ENCODE data around the gene EXOSC1. TPM values are rescaled to one million over a fixed set of nuclear protein-coding genes. Genes with fewer than 3 reads are reported as not detected.
A peak's percentile ranks its signal among the peaks of the same experiment; 100 is the strongest.

The EXOSC1 gene
- total and polyA plus RNA-seq, 4 experiments from 2014 or later = 60.6 to 93.7 (median 78.0) TPM

DNA sequence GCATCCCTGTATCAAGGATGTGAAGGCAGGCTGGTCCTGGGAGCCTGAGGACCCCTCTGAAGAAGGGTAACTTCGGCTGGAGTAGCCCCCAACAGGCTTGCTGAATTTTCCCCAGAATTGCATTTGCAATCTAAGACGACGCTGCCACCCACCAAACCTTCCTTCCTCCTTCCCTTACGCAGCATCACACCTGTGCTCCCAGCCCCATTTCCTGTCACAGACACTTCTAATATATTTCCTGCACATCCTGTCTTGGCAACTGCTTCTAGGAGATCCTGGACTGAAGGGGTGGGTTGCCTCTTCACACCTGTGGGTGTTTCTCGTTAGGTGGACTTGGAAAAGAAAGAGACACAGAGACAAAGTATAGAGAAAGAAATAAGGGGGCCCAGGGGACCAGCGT lies 29.2 kb downstream of the EXOSC1 start:
- no peaks in the 10 kb centered on the region for H3K9me3 Mint-ChIP-seq
- no peaks in the 10 kb centered on the region for H3K27me3 ChIP-seq (ENCODE audit: insufficient read depth, low read length)
- DNase-seq = no peak
- H3K27ac ChIP-seq (ENCODE audit: low read depth, low read length) = no peak overlapping the region
- CTCF ChIA-PET (ENCODE audit: partially characterized antibody) = no interaction called here
- POLR2A ChIA-PET (ENCODE audit: partially characterized antibody) = no interaction called here
- H3K36me3 Mint-ChIP-seq = peaks cover 0 to 1% of the 10 kb centered on the region in 2 donors
- intact Hi-C loops (cut with micrococcal nuclease) = no loop called here
- H3K9me3 ChIP-seq (ENCODE audit: control insufficient read depth in 1 of 2, low read length in 2 of 2) = no peaks in the 10 kb centered on the region
- H3K27ac Mint-ChIP-seq = peak overlapping the region; percentile 52 to 93 (median 85)
- H3K27me3 Mint-ChIP-seq = no peaks in the 10 kb centered on the region
- H3K4me3 Mint-ChIP-seq = peak overlapping the region in 4 of 8 donors; percentile 48 to 73 (median 67)
- H3K36me3 ChIP-seq (ENCODE audit: insufficient read depth, low read length) = no peaks in the 10 kb centered on the region
- H3K4me1 ChIP-seq (ENCODE audit: insufficient read depth, low read length) = peaks cover 55% of the 10 kb centered on the region
- H3K4me3 ChIP-seq (ENCODE audit: low read length in 2 of 2) = no peak overlapping the region
- H3K4me1 Mint-ChIP-seq = peaks cover 28 to 62% (median 45%) of the 10 kb centered on the region in 4 donors

DNA sequence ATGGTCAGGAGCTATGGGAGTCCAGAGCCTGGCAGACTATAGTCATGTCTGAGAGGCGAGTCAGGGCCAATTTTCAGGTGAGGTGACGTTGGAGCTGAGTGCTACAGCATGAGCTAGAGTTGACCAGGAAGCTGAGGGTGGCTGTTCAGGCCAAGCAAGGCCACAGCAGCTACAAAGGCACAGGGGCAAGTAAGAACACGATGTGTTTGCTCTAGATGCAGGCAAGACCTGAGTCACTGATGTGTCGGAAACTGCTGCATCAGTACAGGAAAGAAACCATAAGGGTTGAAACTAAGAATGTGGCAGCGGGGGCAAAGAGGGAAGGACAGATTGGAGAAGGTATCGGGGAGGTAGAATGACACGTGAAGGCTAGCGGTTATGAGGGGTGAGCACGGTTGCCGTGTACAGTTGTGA lies 32.9 kb downstream of the EXOSC1 start:
- POLR2A ChIA-PET (ENCODE audit: partially characterized antibody) = interaction anchor here (1.1 to 3.4 kb wide), 5 partner anchors 8 to 94 kb away, joined by 4 to 11 read pairs (median 9); partner anchors contain the start of genes FRAT1 and RRP12
- Histone ChIP-seq H3K4me1 (ENCODE audit: insufficient read depth, low read length) (peaks cover 38% of the 10 kb centered on the region), H3K27me3 (ENCODE audit: insufficient read depth, low read length) (no peaks in the 10 kb centered on the region), H3K27ac (ENCODE audit: low read depth, low read length) (no peak overlapping the region), H3K4me3 (ENCODE audit: low read length in 2 of 2) (no peak overlapping the region), H3K9me3 (ENCODE audit: control insufficient read depth in 1 of 2, low read length in 2 of 2) (no peaks in the 10 kb centered on the region), H3K36me3 (ENCODE audit: insufficient read depth, low read length) (no peaks in the 10 kb centered on the region)
- intact Hi-C loops (cut with micrococcal nuclease) = no loop called here
- H3K27ac Mint-ChIP-seq = peak overlapping the region; percentile 34 to 91 (median 79)
- H3K4me1 Mint-ChIP-seq = peaks cover 20 to 43% (median 31%) of the 10 kb centered on the region in 4 donors
- no peaks in the 10 kb centered on the region for H3K27me3 Mint-ChIP-seq
- no peaks in the 10 kb centered on the region for H3K9me3 Mint-ChIP-seq
- peak overlapping the region in 4 of 8 donors; percentile 2 to 60 (median 23) for H3K4me3 Mint-ChIP-seq
- H3K36me3 Mint-ChIP-seq = peaks cover 0 to 1% of the 10 kb centered on the region in 2 donors
- CTCF ChIA-PET (ENCODE audit: partially characterized antibody) = interaction anchor here (1.6 to 11.1 kb wide), 4 partner anchors 8 to 141 kb away, joined by 3 to 98 read pairs (median 58); partner anchors contain the start of gene RRP12
- DNase-seq = no peak

DNA sequence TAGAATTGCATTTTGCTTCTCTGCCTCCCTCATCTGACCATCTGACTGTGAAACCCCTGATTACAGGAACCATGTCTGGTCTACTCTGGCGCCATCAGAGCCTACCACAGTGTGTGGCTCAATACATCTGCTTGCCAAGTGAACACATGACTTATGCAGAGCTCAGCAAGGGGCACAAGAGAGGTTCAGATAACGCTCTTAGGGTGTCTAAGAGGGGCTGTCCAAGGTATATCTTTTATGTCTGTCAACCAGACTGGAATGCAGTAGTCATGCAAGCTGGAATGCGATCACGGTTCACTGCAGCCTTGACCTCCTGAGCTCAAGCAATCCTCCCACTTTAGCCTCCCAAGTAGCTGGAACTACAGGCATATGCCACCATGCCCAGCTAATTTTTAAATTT lies 34.4 kb downstream of the EXOSC1 start:
- CTCF ChIA-PET (ENCODE audit: partially characterized antibody) = interaction anchor here (4.5 to 11.1 kb wide), 3 partner anchors 8 to 143 kb away, joined by 40 to 98 read pairs (median 75); partner anchors contain the start of gene RRP12
- Histone ChIP-seq H3K4me3 (ENCODE audit: low read length in 2 of 2) (no peak overlapping the region), H3K4me1 (ENCODE audit: insufficient read depth, low read length) (peaks cover 35% of the 10 kb centered on the region), H3K27ac (ENCODE audit: low read depth, low read length) (no peak overlapping the region), H3K36me3 (ENCODE audit: insufficient read depth, low read length) (no peaks in the 10 kb centered on the region), H3K9me3 (ENCODE audit: control insufficient read depth in 1 of 2, low read length in 2 of 2) (no peaks in the 10 kb centered on the region), H3K27me3 (ENCODE audit: insufficient read depth, low read length) (no peaks in the 10 kb centered on the region)
- Mint-ChIP-seq H3K36me3 (peaks cover 0 to 1% of the 10 kb centered on the region in 2 donors), H3K9me3 (no peaks in the 10 kb centered on the region), H3K4me1 (peaks cover 18 to 41% (median 27%) of the 10 kb centered on the region in 4 donors), H3K27me3 (no peaks in the 10 kb centered on the region), H3K4me3 (no peak overlapping the region), H3K27ac (no peak overlapping the region)
- POLR2A ChIA-PET (ENCODE audit: partially characterized antibody) = interaction anchor here (0.8 to 2.2 kb wide), 2 partner anchors 16 to 23 kb away, joined by 3 to 7 read pairs; no protein-coding TSS in a partner anchor
- DNase-seq = no peak
- intact Hi-C loops (cut with micrococcal nuclease) = no loop called here

DNA sequence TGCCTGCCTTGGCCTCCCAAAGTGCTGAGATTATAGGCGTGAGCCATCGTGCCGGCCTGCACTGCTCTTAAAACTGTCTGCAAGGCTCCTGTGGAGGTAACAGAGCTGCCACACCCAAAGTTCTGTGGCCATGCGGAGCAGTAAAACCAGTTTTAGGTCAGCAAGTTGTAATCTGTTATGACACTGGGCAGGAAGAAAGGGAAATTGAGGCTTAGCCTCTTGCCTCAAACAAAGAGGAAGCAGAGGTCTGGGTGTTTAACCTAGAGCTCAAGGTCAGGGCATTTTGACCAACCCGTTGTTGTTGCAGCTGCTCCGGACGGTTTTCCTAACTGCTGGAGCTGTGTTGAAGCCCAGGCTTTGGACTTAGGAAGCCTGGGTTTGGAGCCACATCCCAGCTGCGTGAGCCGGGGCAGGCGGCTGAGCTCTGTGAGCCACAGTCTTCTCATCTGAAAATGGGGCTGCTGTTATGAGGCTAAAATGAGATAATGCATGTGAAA lies 37.3 kb downstream of the EXOSC1 start:
- peaks cover 15% of the 10 kb centered on the region for H3K4me1 ChIP-seq (ENCODE audit: insufficient read depth, low read length)
- Mint-ChIP-seq H3K27me3 (no peaks in the 10 kb centered on the region), H3K9me3 (no peaks in the 10 kb centered on the region), H3K27ac (no peak overlapping the region), H3K4me1 (peaks cover 9 to 20% (median 15%) of the 10 kb centered on the region in 4 donors), H3K36me3 (no peaks in the 10 kb centered on the region), H3K4me3 (no peak overlapping the region)
- ChIA-PET CTCF (ENCODE audit: partially characterized antibody) (interaction anchor here (0.9 to 11.1 kb wide), 15 partner anchors 8 to 174 kb away, joined by 3 to 98 read pairs (median 3); no protein-coding TSS in a partner anchor), POLR2A (ENCODE audit: partially characterized antibody) (interaction anchor here (1.0 to 1.1 kb wide), 2 partner anchors 15 to 37 kb away, joined by 3 to 4 read pairs; no protein-coding TSS in a partner anchor)
- no peak overlapping the region for H3K27ac ChIP-seq (ENCODE audit: low read depth, low read length)
- intact Hi-C loops (cut with micrococcal nuclease) = loop anchor here (5.0 kb wide), 1 partner anchor 54 kb away; no protein-coding TSS in a partner anchor
- no peaks in the 10 kb centered on the region for H3K36me3 ChIP-seq (ENCODE audit: insufficient read depth, low read length)
- no peak overlapping the region for H3K4me3 ChIP-seq (ENCODE audit: low read length in 2 of 2)
- H3K9me3 ChIP-seq (ENCODE audit: control insufficient read depth in 1 of 2, low read length in 2 of 2) = no peaks in the 10 kb centered on the region
- no peaks in the 10 kb centered on the region for H3K27me3 ChIP-seq (ENCODE audit: insufficient read depth, low read length)
- no peak for DNase-seq

DNA sequence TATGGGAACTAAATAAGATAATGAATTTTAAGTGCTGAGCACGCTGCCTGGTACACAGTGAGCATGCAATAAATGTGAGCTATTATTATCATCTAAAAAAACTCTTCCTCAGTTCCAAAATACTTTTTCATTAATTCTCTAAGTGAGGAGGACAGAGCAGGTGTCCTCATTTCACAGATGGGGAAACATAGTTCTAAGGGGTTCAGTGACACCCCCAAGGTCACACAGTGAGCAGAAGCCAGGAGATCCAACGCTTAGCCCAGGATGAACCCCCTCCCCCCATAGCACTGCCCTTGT lies 37.9 kb downstream of the EXOSC1 start:
- ChIA-PET CTCF (ENCODE audit: partially characterized antibody) (interaction anchor here (0.9 to 11.1 kb wide), 13 partner anchors 13 to 173 kb away, joined by 3 to 98 read pairs (median 5); no protein-coding TSS in a partner anchor), POLR2A (ENCODE audit: partially characterized antibody) (interaction anchor here (1.0 to 1.6 kb wide), 2 partner anchors 37 to 88 kb away, joined by 3 to 4 read pairs; partner anchors contain the start of gene FRAT1)
- H3K9me3 Mint-ChIP-seq = no peaks in the 10 kb centered on the region
- H3K27me3 Mint-ChIP-seq = no peaks in the 10 kb centered on the region
- peaks cover 10% of the 10 kb centered on the region for H3K4me1 ChIP-seq (ENCODE audit: insufficient read depth, low read length)
- no peaks in the 10 kb centered on the region for H3K36me3 Mint-ChIP-seq
- no peak overlapping the region for H3K27ac ChIP-seq (ENCODE audit: low read depth, low read length)
- intact Hi-C loops (cut with micrococcal nuclease) = loop anchor here (1.0 to 5.0 kb wide), 7 partner anchors 11 to 145 kb away; partner anchors contain the start of genes EXOSC1, MMS19, PGAM1 and UBTD1
- no peaks in the 10 kb centered on the region for H3K36me3 ChIP-seq (ENCODE audit: insufficient read depth, low read length)
- H3K27me3 ChIP-seq (ENCODE audit: insufficient read depth, low read length) = no peaks in the 10 kb centered on the region
- H3K27ac Mint-ChIP-seq = peak overlapping the region in 1 of 7 donors; percentile 60
- DNase-seq = no peak
- H3K4me3 Mint-ChIP-seq = peak overlapping the region in 1 of 8 donors; percentile 22
- no peak overlapping the region for H3K4me3 ChIP-seq (ENCODE audit: low read length in 2 of 2)
- no peaks in the 10 kb centered on the region for H3K9me3 ChIP-seq (ENCODE audit: control insufficient read depth in 1 of 2, low read length in 2 of 2)
- peaks cover 5 to 15% (median 10%) of the 10 kb centered on the region in 4 donors for H3K4me1 Mint-ChIP-seq

DNA sequence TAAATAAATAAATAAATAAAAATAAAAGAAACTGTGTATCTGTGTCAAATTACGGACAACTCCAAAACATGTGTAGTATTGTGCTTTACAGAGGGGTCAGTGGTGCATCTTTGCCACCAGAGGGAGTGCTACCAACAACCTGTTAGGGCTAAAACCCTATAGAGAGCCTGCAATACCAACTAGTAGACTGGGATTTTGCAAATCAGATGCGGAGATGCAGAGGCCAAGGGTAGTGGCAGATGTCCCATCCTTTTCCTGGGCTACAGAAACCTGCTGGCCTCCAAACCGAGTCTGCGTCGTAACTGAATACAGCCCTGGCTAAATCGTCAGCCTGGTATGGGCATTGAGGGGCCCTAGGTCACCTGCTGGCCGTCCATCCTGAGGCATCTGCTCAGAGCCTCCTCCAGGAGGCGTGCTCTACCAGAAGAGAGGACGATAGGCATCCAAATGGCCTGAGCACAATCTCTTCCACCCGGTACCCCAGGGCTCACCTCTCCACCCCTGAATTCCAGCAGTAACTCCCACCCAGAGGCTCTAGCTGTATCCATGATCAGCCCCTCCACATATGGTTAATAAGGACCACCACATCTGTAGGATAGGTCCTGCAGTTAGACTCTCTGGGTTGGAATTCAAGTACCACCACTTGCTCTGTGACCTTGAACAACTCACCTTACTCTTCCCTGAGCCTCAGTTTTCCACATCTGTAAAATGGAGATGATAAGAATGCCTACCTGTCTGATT lies 38.4 kb downstream of the EXOSC1 start:
- Mint-ChIP-seq H3K4me3 (peak overlapping the region in 7 of 8 donors; percentile 36 to 77 (median 74)), H3K27ac (peak overlapping the region; percentile 54 to 88 (median 78)), H3K4me1 (peaks cover 3 to 12% (median 9%) of the 10 kb centered on the region in 4 donors), H3K36me3 (no peaks in the 10 kb centered on the region), H3K27me3 (no peaks in the 10 kb centered on the region), H3K9me3 (no peaks in the 10 kb centered on the region)
- H3K36me3 ChIP-seq (ENCODE audit: insufficient read depth, low read length) = no peaks in the 10 kb centered on the region
- H3K27ac ChIP-seq (ENCODE audit: low read depth, low read length) = no peak overlapping the region
- CTCF ChIA-PET (ENCODE audit: partially characterized antibody) = interaction anchor here (0.7 to 11.1 kb wide), 19 partner anchors 8 to 172 kb away, joined by 3 to 98 read pairs (median 4); no protein-coding TSS in a partner anchor
- POLR2A ChIA-PET (ENCODE audit: partially characterized antibody) = interaction anchor here (1.0 to 1.6 kb wide), 2 partner anchors 38 to 88 kb away, joined by 3 to 4 read pairs; partner anchors contain the start of gene FRAT1
- peak; percentile 74 to 78 (median 77) for DNase-seq
- H3K27me3 ChIP-seq (ENCODE audit: insufficient read depth, low read length) = no peaks in the 10 kb centered on the region
- H3K9me3 ChIP-seq (ENCODE audit: control insufficient read depth in 1 of 2, low read length in 2 of 2) = no peaks in the 10 kb centered on the region
- intact Hi-C loops (cut with micrococcal nuclease) = loop anchor here (1.0 to 5.0 kb wide), 7 partner anchors 12 to 146 kb away; partner anchors contain the start of genes EXOSC1, MMS19, PGAM1 and UBTD1
- H3K4me1 ChIP-seq (ENCODE audit: insufficient read depth, low read length) = peaks cover 6% of the 10 kb centered on the region
- peak overlapping the region; percentile 35 to 48 for H3K4me3 ChIP-seq (ENCODE audit: low read length in 2 of 2)
